Measurements from ENCODE around the gene PIGO. TPM values are rescaled to one million over a fixed set of nuclear protein-coding genes. Genes with fewer than 3 reads are reported as not detected.

The PIGO gene
- total and polyA plus RNA-seq, 2 of the 4 experiments (the other 2 are of a cell fraction): 9.3 to 18.2 TPM

DNA sequence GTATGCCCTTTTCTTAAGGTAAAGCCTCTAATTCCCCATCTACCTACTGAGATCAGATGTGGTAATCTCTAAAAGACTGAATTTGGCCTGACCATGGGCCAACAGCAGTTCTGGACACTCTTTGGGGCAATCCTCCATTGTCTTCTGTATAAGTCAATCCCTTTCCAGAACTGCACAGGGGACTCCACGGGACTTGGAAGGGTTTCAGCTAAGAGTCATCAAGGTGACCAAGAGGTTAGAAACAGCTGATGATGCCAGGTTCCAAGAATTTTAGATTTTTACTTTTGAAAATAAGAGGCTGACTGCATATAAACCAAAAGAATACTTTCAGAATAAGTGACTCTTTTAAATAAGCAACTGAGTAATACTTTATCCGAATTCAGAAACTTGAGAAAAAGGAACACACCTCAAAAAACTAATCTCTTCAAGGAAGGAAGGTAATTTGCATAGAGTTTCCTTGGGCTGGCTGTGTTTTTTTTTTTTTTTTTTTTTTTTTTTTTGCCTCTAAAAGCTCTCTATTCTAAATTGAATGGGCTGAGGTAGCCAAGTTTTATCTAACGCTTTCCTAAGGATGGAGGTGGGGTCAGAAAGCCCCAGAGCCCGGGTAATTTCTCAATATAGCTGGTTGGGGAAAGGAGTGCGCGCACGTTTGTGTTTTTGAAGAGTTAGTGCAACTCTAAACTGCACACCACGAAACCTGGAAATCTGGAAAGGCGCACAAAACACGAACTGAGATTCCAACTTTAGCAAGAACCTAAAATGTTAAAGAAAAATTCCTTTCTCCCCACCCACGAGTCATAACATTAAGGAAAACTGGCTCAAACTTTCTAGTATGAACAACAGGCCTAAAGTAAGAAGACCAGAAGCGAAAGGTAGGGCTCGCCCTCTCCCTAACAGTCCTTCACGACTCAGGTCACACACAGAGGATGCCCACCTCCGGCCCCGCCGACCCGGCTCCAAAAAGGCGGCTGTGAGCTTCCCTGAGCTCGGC is 25.3 kb downstream of the PIGO start (continued):
- TF ChIP-seq MAFK (IDR thresholded peaks at IDR 0.05; ENCODE audit: low read depth, low read length) (no peak), CEBPB (IDR thresholded peaks at IDR 0.05; ENCODE audit: low read depth, low read length) (no peak), NFE2L2 (IDR thresholded peaks at IDR 0.05; ENCODE audit: low read depth, low read length) (no peak), RAD21 (IDR thresholded peaks at IDR 0.05; ENCODE audit: low read length) (no peak)

- H3K23ac ChIP-seq (ENCODE audit: low read depth, low read length): no peak overlapping the region
- no peak overlapping the region for H3K27ac ChIP-seq (ENCODE audit: insufficient read depth, low read length)
- H3K9me1 ChIP-seq (ENCODE audit: insufficient read depth, low read length): peaks cover 30% of the 10 kb centered on the region
- H4K91ac ChIP-seq (ENCODE audit: insufficient read depth, low read depth, low read length): no peak overlapping the region
- no peak overlapping the region for H2BK15ac ChIP-seq (ENCODE audit: low read depth, low read length)
- no peak overlapping the region for H2BK20ac ChIP-seq (ENCODE audit: low read depth, low read length)
- no peak overlapping the region for H2AK5ac ChIP-seq (ENCODE audit: low read depth, low read length)
- no peak overlapping the region for H3K14ac ChIP-seq (replicated peaks; ENCODE audit: low read depth, low read length)
- H3K36me3 ChIP-seq (ENCODE audit: control insufficient read depth, insufficient read depth, low read length): peaks cover 38% of the 10 kb centered on the region
- in situ Hi-C loops (cut with MboI; ENCODE audit: low sequenced_read_pairs) (no loop called here), dilution Hi-C loops (cut with HindIII; ENCODE audit: low sequenced_read_pairs, unreplicated experiment) (no loop called here), intact Hi-C loops (cut with micrococcal nuclease) (no loop called here)
- ATAC-seq (ENCODE audit: low read depth) (no peak), DNase-seq (no peak)
- no peak overlapping the region for H3K9ac ChIP-seq (ENCODE audit: low read depth, low read length)
- POLR2A ChIA-PET (ENCODE audit: unreplicated experiment): interaction anchor here (0.6 to 0.7 kb wide), 4 partner anchors 25 to 80 kb away, joined by 3 to 16 read pairs (median 4); partner anchors contain the start of gene DNAJB5
- H2BK5ac ChIP-seq (ENCODE audit: low read depth, low read length, poor library complexity, severe bottlenecking): no peak overlapping the region
- peaks cover 69% of the 10 kb centered on the region for H4K20me1 ChIP-seq (ENCODE audit: insufficient read depth, low read length)
- no peak overlapping the region for H4K8ac ChIP-seq (ENCODE audit: low read depth in 2 of 2, low read length in 2 of 2)
- H3K56ac ChIP-seq (ENCODE audit: extremely low read depth, insufficient read depth, low read length): no peak overlapping the region
- peaks cover 12% of the 10 kb centered on the region for H3K4me1 ChIP-seq (ENCODE audit: control insufficient read depth, insufficient read depth, low read length)
- no peak overlapping the region for H2AK9ac ChIP-seq (replicated peaks; ENCODE audit: low read depth, low read length, poor library complexity)
- no peaks in the 10 kb centered on the region for H3K27me3 ChIP-seq (ENCODE audit: control insufficient read depth, insufficient read depth, low read length)
- H3K9me3 ChIP-seq (ENCODE audit: control insufficient read depth, insufficient read depth, low read length): no peaks in the 10 kb centered on the region
- H2AFZ ChIP-seq (replicated peaks; ENCODE audit: low read length, poor library complexity): no peak overlapping the region
- no peak overlapping the region for H3K18ac ChIP-seq (ENCODE audit: low read depth, low read length)
- H3K4me2 ChIP-seq (ENCODE audit: low read depth, low read length): peak overlapping the region; percentile 42; the same call in 1 of the 2 replicates
- H3K79me1 ChIP-seq (ENCODE audit: low read depth in 1 of 2, low read length in 2 of 2): peaks cover 17 to 70% of the 10 kb centered on the region in 2 experiments
- H3K4me3 ChIP-seq (ENCODE audit: insufficient read depth, low read depth, low read length): no peak overlapping the region
- BruUV-seq (replicated peaks): no TSS peak
- no peak overlapping the region for H2BK120ac ChIP-seq (ENCODE audit: low read depth, low read length)
- H3K4ac ChIP-seq (ENCODE audit: low read depth, low read length): no peak overlapping the region
- TF ChIP-seq BHLHE40 (IDR thresholded peaks at IDR 0.05; ENCODE audit: low read depth, low read length) (no peak), RCOR1 (IDR thresholded peaks at IDR 0.05; ENCODE audit: insufficient replicate concordance, low read length) (no peak), CTCF (conservative IDR thresholded peaks at IDR 0.05; ENCODE audit: low read depth, low read length) (no peak), RAD21 (IDR thresholded peaks at IDR 0.05; ENCODE audit: low read length) (no peak), MAZ (IDR thresholded peaks at IDR 0.05; ENCODE audit: borderline replicate concordance, low read depth, low read length) (no peak), CHD1 (IDR thresholded peaks at IDR 0.05; ENCODE audit: low read depth, low read length) (no peak), FOS (IDR thresholded peaks at IDR 0.05; ENCODE audit: low read depth, low read length) (no peak)
- CTCF ChIA-PET: no interaction called here
- no peak overlapping the region for H4K5ac ChIP-seq (ENCODE audit: low read depth, low read length)
- no CpG with 5 or more reads among the region's 4 CpGs for WGBS, 2 experiments (ENCODE audit: extremely low coverage in 2 of 2, insufficient read length in 1 of 2)
These were observed 27.4 kb downstream of the PIGO start for GRCh38 chr9:35069020-35069419.
